Neural progenitor cell (in vitro differentiated cells): ENCODE measurements around the gene XIRP1.

Source experiments
- CTCF ChIP-seq: fragments of 200-600 bp; sonication (generic); IDR thresholded peaks from 2 replicates; pipeline ENCODE4 v1.5.1; 2017; ENCODE audit warnings: antibody characterized with exemption, mild to moderate bottlenecking
- EZH2 ChIP-seq: fragments of 200-600 bp; sonication (generic); IDR thresholded peaks from 2 replicates; pipeline ENCODE4 v1.6.1; 2017; ENCODE audit warnings: antibody characterized with exemption, mild to moderate bottlenecking, moderate library complexity
- EZH2phosphoT487 ChIP-seq: fragments of 200-600 bp; sonication (generic); IDR thresholded peaks from 2 replicates; pipeline ENCODE4 v1.6.1; 2017; ENCODE audit warnings: antibody characterized with exemption

- TF ChIP-seq CTCF (no peak), EZH2 (no peak), EZH2phosphoT487 (no peak)
Observed at GRCh38 chr3:39142067-39142466, 50.3 kb downstream of the XIRP1 start.
